SU-DHL-6 (cell line): ENCODE results near the gene LIMD2.

Source experiments
- CTCF ChIP-seq: fragments of 200-600 bp; sonication (generic); IDR thresholded peaks from one replicate; pipeline ENCODE4 v1.5.1; 2017; ENCODE audit warnings: antibody characterized with exemption, mild to moderate bottlenecking, low read length, moderate library complexity; ENCODE audit not compliant: insufficient read depth, poor library complexity, severe bottlenecking
- EZH2phosphoT487 ChIP-seq: fragments of 200-600 bp; sonication (generic), shearing (Covaris generic); conservative IDR thresholded peaks from 2 replicates; pipeline ENCODE4 v1.6.1; 2018; ENCODE audit warnings: mild to moderate bottlenecking, antibody characterized with exemption, low read length, moderate library complexity, mixed read lengths

GRCh38 chr17:63709110-63709509 is 9.2 kb upstream of the LIMD2 start:
- no peak for TF ChIP-seq CTCF
- no peak for TF ChIP-seq EZH2phosphoT487
